Panc1 (cell line): ENCODE data around the gene MED9.

Experiments
- CTCF ChIP-seq: fragments of 450-650 bp; IDR thresholded peaks from 2 replicates; pipeline ENCODE4 v1.5.1; 2017; ENCODE audit warnings: mild to moderate bottlenecking
- POLR2AphosphoS5 ChIP-seq: IDR thresholded peaks from 2 replicates; pipeline ENCODE4 v1.6.1; 2012; ENCODE audit warnings: mild to moderate bottlenecking, low read depth, low read length, moderate library complexity
- SIN3A ChIP-seq: IDR thresholded peaks from 2 replicates; pipeline ENCODE4 v1.6.1; 2012; ENCODE audit warnings: low read depth, mild to moderate bottlenecking, low read length, moderate library complexity, borderline replicate concordance; ENCODE audit not compliant: insufficient read depth
- TCF7L2 ChIP-seq: IDR thresholded peaks from 2 replicates; pipeline ENCODE4 v1.6.1; 2011; ENCODE audit warnings: mild to moderate bottlenecking, low read depth, low read length, inconsistent platforms

DNA sequence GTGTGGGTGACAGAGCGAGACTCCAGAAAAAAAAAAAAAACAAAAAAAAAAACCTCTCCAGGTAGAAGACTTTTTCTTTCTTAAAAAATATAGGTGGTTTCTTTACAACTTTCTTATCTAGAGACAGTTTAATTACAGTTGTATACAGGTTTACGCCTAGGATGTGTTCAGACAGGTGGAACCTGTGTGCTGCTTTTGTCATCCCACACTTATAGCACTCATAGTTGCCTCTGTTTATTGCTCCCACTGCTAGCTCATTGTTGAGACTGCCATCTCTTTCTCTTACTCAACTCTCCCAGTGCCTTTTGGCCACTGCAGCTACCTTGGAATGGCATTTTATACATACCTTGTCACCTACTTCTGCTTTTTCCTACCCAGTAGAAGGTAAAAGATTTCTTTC is 19.1 kb upstream of the MED9 start:
- no peak for TF ChIP-seq CTCF
- no peak for TF ChIP-seq TCF7L2
- TF ChIP-seq POLR2AphosphoS5 = no peak
- TF ChIP-seq SIN3A = no peak
